GM12864 (cell line): Measurements from ENCODE around the gene BPI.

ENCODE experiments used
- DNase-seq: peaks from one replicate; pipeline ENCODE4 v3.0.0-alpha.2; 2011; ENCODE audit warnings: low read depth
- H3K4me3 ChIP-seq: 2 replicates; pipeline ENCODE4 v1.5.1; 2011; ENCODE audit warnings: mild to moderate bottlenecking, low read depth, low read length, control low read depth
- TF ChIP-seq, protein P1 (sequence below): IDR thresholded peaks from 2 replicates; pipeline ENCODE4 v1.5.1; 2011; ENCODE audit warnings: low read depth, mild to moderate bottlenecking, moderate library complexity, low read length, control low read depth, inconsistent platforms; ENCODE audit errors: missing control alignments

Gene BPI

DNA sequence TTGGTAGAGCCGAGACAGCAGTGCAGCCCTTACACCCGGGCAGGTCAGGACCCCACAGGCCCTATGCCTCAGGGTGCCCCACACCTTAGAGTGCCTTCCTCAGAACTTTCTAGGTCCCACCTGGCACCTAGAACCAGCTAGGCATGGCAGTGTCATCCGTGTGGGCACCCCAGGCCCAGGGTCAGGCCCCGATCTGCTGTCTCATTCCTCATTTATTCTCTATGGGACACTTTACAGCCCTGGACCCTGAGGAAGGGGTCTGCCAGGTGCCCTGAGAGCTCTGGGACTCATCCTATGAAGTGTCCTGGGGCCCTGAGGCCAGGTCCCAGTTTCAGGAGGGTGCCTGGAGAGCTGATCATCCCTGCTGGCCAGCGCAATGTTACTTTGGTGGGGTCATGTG is 8.1 kb upstream of the BPI start:
- no peak overlapping the region for H3K4me3 ChIP-seq
- DNase-seq = no peak
- TF ChIP-seq, protein P1, sequence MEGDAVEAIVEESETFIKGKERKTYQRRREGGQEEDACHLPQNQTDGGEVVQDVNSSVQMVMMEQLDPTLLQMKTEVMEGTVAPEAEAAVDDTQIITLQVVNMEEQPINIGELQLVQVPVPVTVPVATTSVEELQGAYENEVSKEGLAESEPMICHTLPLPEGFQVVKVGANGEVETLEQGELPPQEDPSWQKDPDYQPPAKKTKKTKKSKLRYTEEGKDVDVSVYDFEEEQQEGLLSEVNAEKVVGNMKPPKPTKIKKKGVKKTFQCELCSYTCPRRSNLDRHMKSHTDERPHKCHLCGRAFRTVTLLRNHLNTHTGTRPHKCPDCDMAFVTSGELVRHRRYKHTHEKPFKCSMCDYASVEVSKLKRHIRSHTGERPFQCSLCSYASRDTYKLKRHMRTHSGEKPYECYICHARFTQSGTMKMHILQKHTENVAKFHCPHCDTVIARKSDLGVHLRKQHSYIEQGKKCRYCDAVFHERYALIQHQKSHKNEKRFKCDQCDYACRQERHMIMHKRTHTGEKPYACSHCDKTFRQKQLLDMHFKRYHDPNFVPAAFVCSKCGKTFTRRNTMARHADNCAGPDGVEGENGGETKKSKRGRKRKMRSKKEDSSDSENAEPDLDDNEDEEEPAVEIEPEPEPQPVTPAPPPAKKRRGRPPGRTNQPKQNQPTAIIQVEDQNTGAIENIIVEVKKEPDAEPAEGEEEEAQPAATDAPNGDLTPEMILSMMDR = no peak

DNA sequence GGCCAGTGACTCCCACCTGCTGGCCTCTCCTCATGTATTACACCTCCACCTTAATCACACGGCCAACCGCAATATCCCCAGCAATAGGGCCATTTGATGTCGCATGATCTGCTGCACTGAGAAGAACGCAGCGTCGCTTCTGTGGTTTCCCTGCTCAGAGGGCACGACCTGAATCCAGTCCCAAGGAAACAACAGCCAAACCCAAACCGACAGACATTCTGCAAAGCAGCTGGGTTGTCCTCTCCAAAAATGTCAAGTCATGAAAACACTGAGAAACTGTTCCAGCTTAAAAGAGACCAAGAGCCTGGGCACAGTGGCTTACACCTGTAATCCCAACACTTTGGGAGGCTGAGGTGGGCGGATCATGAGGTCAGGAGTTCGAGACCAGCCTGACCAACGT is 7.5 kb upstream of the BPI start:
- DNase-seq = no peak
- TF ChIP-seq, protein P1 = no peak
- no peak overlapping the region for H3K4me3 ChIP-seq

DNA sequence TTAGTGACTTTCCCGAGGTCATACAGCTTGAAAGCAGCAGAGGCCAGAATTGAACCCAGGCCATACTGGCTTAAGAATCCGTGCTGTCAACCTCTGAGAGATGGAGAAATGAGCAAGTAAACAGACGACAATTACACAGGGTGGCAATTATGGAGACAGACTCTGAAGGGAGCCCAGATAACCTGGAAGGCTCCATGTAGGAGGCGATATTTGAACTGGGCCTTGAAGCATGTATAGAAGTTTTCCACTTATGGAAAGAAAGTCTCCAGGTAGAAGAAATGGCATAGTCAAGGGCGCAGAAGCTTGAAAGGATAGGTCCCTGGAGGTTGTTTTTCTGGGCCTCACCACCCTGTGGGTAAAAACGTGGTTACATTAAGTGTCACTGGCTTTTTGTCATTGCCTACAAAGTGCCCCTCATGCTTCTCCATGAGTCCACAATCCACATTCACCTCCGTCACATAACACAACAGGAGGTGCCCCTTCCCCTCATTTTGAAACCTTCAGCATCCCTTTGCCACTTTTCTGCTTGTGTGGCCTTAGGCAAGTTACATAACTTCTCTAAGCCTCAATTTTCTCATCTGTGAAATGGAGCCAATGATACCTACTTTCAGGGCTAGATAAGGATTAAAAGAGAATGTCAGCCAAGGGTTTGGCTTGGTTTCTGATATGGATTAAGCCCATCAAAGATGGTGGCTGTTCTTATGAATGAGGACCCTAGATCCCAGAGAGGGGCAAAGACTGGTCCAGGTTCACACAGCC is 5.9 kb upstream of the BPI start:
- no peak overlapping the region for H3K4me3 ChIP-seq
- DNase-seq = no peak
- TF ChIP-seq, protein P1 = no peak

DNA sequence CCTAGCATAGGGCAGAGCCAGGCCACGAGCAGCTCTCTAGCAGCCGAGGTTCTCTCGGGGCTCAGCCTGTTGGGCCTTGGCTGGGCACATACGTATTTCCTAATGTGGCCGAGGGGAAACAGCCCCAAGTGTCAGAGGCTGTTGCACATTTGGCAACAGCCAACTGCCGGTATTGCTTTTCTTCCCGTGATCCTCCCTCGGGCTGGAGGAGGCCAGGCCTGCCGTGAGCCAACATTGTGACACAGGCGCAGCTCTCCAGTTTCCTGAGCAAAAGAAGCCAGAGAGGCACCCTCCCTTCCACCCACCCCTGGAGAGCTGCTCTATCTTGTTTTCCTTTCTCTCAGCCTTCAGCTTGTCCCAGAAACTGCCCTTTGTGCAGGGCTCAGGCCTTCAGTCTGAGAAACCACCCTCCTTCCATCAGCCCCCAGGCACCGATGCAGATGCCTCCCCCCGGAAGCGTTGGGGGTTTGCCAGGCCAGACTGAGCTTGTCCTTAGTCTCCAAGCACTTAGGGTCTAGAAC is 5.1 kb upstream of the BPI start:
- no peak for DNase-seq
- H3K4me3 ChIP-seq = no peak overlapping the region
- TF ChIP-seq, protein P1 = no peak

DNA sequence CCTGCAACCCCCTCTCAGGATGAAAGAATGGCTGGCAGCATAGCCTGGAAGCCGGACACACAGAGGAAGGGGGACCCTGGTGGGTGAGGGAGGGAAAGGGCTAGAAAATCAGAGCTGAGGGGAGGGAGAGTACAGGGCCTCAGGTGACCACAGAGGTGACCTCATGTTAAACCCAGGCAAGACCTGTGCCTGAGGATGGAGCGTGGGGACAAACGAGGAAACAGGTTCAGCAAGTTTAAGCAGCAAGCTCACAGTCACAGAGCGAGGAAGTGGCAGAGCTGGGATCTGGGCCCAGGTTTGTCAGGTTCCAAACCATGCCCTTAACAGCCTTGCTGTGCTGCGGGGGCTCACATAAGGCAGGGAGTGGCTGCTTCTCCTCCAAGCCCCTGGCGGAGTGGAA is 4.0 kb upstream of the BPI start:
- TF ChIP-seq, protein P1 = no peak
- no peak for DNase-seq
- H3K4me3 ChIP-seq = no peak overlapping the region

DNA sequence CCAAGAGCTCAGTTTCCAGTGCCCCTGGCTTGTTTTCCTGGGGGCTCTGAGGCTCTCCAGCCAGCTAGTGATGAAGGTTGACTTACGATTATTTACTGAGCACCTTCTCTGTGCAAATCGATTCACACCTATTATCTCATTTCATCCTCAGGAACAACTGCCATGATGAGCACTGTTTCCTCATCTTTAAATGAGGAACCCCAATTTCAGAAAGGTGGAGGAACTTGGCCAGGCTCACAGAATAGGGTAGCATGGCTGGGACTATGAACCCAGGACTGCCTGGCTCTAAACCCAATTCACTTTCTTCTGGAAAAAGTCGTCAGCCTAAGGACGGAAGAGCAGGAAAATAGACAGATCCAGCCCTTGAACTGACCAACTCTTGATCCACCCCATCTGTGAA is 3.5 kb upstream of the BPI start:
- TF ChIP-seq, protein P1 = no peak
- no peak for DNase-seq

DNA sequence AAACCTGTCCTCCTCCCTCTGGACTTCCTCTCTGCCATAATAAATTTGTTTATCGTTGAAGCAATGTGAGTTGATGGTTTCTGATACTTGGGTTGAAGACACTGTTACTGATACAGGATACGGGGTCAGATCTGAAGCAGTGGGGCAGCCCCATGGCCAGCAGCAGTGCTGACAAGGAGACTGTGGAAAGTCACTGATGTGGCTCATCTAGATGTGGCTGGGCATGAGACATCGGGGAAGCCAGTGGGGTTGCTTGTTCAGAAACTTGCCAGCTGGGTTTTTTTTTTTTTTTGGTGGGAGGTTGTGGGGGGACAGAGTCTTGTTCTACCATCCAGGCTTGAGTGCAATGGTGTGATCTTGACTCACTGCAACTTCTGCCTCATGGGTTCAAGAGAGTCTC is 2.6 kb upstream of the BPI start:
- TF ChIP-seq, protein P1 = no peak
- no peak for DNase-seq
- no peak overlapping the region for H3K4me3 ChIP-seq

More for the DNA sequence above, 3.5 kb upstream of the BPI start:
- H3K4me3 ChIP-seq = no peak overlapping the region
